Osteocyte (in vitro differentiated cells): ENCODE measurements around the gene ATG4A. TPM values are rescaled to one million over a fixed set of nuclear protein-coding genes. Genes with fewer than 3 reads are reported as not detected.
A peak's percentile ranks its signal among the peaks of the same experiment; 100 is the strongest.

Source experiments
- DNase-seq: peaks from one replicate; pipeline ENCODE4 v3.0.0; 2021; ENCODE audit warnings: mixed read lengths; ENCODE audit not compliant: unreplicated experiment; ENCODE audit errors: extremely low spot score
- H3K27ac Mint-ChIP-seq: one replicate; pipeline ENCODE4 v1.8.0; 2021; ENCODE audit warnings: mild to moderate bottlenecking, mixed read lengths; ENCODE audit not compliant: unreplicated experiment
- H3K27me3 Mint-ChIP-seq: one replicate; pipeline ENCODE4 v1.8.0; 2021; ENCODE audit warnings: mixed read lengths; ENCODE audit not compliant: unreplicated experiment
- H3K36me3 Mint-ChIP-seq: one replicate; pipeline ENCODE4 v1.8.0; 2021; ENCODE audit warnings: mixed read lengths; ENCODE audit not compliant: unreplicated experiment
- H3K4me1 Mint-ChIP-seq: one replicate; pipeline ENCODE4 v1.8.0; 2021; ENCODE audit warnings: mixed read lengths; ENCODE audit not compliant: unreplicated experiment
- H3K4me3 Mint-ChIP-seq: one replicate; pipeline ENCODE4 v1.8.0; 2021; ENCODE audit warnings: mild to moderate bottlenecking, moderate library complexity, mixed read lengths; ENCODE audit not compliant: unreplicated experiment
- H3K9me3 Mint-ChIP-seq: one replicate; pipeline ENCODE4 v1.8.0; 2021; ENCODE audit warnings: mixed read lengths; ENCODE audit not compliant: unreplicated experiment
- CTCF ChIP-seq: fragments of 200-600 bp; sonication (generic); IDR thresholded peaks from 2 replicates; pipeline ENCODE4 v1.5.0; 2021; ENCODE audit warnings: antibody characterized with exemption, mild to moderate bottlenecking, moderate library complexity
- total RNA-seq: library from RNA; stranded (reverse); gene quantifications from 2 replicates; pipeline ENCODE4 v1.2.1, GENCODE V29; 2021

ATG4A gene
- total RNA-seq, 1 donor from 2014 or later = 14.2 TPM

GRCh38 chrX:108114541-108114940 is 23.0 kb downstream of the ATG4A start:
- DNase-seq = no peak
- no peak overlapping the region for H3K27ac Mint-ChIP-seq
- peaks cover 3% of the 10 kb centered on the region for H3K36me3 Mint-ChIP-seq
- no peak for TF ChIP-seq CTCF
- no peaks in the 10 kb centered on the region for H3K4me1 Mint-ChIP-seq
- no peak overlapping the region for H3K4me3 Mint-ChIP-seq
- H3K27me3 Mint-ChIP-seq = no peaks in the 10 kb centered on the region
- H3K9me3 Mint-ChIP-seq = no peaks in the 10 kb centered on the region

- TF ChIP-seq CTCF = no peak
- Mint-ChIP-seq H3K4me3 (no peak overlapping the region), H3K27ac (no peak overlapping the region), H3K4me1 (peaks cover 10% of the 10 kb centered on the region), H3K9me3 (no peaks in the 10 kb centered on the region), H3K27me3 (no peaks in the 10 kb centered on the region), H3K36me3 (peaks cover 3% of the 10 kb centered on the region)
- DNase-seq = no peak
Observed at GRCh38 chrX:108117988-108118387, 26.4 kb downstream of the ATG4A start.

GRCh38 chrX:108121291-108121690 is 29.7 kb downstream of the ATG4A start:
- Mint-ChIP-seq H3K27ac (no peak overlapping the region), H3K4me1 (peaks cover 14% of the 10 kb centered on the region), H3K27me3 (no peaks in the 10 kb centered on the region), H3K9me3 (no peaks in the 10 kb centered on the region), H3K36me3 (peaks cover 3% of the 10 kb centered on the region), H3K4me3 (no peak overlapping the region)
- no peak for TF ChIP-seq CTCF
- DNase-seq = no peak

GRCh38 chrX:108122748-108123147 is 31.2 kb downstream of the ATG4A start:
- no peaks in the 10 kb centered on the region for H3K27me3 Mint-ChIP-seq
- no peak for TF ChIP-seq CTCF
- DNase-seq = no peak

GRCh38 chrX:108123591-108124366 is 32.2 kb downstream of the ATG4A start:
- Mint-ChIP-seq H3K27me3 (no peaks in the 10 kb centered on the region), H3K36me3 (peaks cover 16% of the 10 kb centered on the region), H3K4me3 (no peak overlapping the region), H3K9me3 (no peaks in the 10 kb centered on the region), H3K27ac (no peak overlapping the region), H3K4me1 (peaks cover 14% of the 10 kb centered on the region)
- TF ChIP-seq CTCF = no peak
- no peak for DNase-seq

More at GRCh38 chrX:108122748-108123147, 31.2 kb downstream of the ATG4A start:
- H3K4me1 Mint-ChIP-seq = peaks cover 14% of the 10 kb centered on the region
- no peak overlapping the region for H3K4me3 Mint-ChIP-seq
- H3K36me3 Mint-ChIP-seq = peaks cover 14% of the 10 kb centered on the region
- peak overlapping the region; percentile 72 for H3K27ac Mint-ChIP-seq
- no peaks in the 10 kb centered on the region for H3K9me3 Mint-ChIP-seq
